ENCODE data around the gene GLI3.

The GLI3 gene

GRCh38 chr7:42175834-42176723 is 60.9 kb downstream of the GLI3 start:
- no peak for DNase-seq (ENCODE audit: low read depth in 2 of 2)

- DNase-seq (ENCODE audit: low read depth in 2 of 2), result no peak
Observed at GRCh38 chr7:42174391-42174912, 62.6 kb downstream of the GLI3 start.

GRCh38 chr7:42170724-42171123 is 66.3 kb downstream of the GLI3 start:
- DNase-seq (ENCODE audit: low read depth in 2 of 2), result no peak

GRCh38 chr7:42168512-42168911 is 68.5 kb downstream of the GLI3 start:
- DNase-seq (ENCODE audit: low read depth in 2 of 2), result no peak

- DNase-seq (ENCODE audit: low read depth in 2 of 2), result no peak
Observed at GRCh38 chr7:42167631-42168236, 69.3 kb downstream of the GLI3 start.

- DNase-seq (ENCODE audit: low read depth in 2 of 2), result no peak
Observed at GRCh38 chr7:42167206-42167605, 69.8 kb downstream of the GLI3 start.

- DNase-seq (ENCODE audit: low read depth in 2 of 2), result no peak
Observed at GRCh38 chr7:42164881-42165428, 72.1 kb downstream of the GLI3 start.

GRCh38 chr7:42162560-42163325 is 74.3 kb downstream of the GLI3 start:
- no peak for DNase-seq (ENCODE audit: low read depth in 2 of 2)

GRCh38 chr7:42161719-42162118 is 75.3 kb downstream of the GLI3 start:
- no peak for DNase-seq (ENCODE audit: low read depth in 2 of 2)

GRCh38 chr7:42161110-42161509 is 75.9 kb downstream of the GLI3 start:
- no peak for DNase-seq (ENCODE audit: low read depth in 2 of 2)

- no peak for DNase-seq (ENCODE audit: low read depth in 2 of 2)
Observed at GRCh38 chr7:42159130-42159529, 77.9 kb downstream of the GLI3 start.

GRCh38 chr7:42156967-42157721 is 79.9 kb downstream of the GLI3 start:
- DNase-seq (ENCODE audit: low read depth in 2 of 2), result no peak

GRCh38 chr7:42156291-42156865 is 80.6 kb downstream of the GLI3 start:
- no peak for DNase-seq (ENCODE audit: low read depth in 2 of 2)

- no peak for DNase-seq (ENCODE audit: low read depth in 2 of 2)
Observed at GRCh38 chr7:42155584-42156290, 81.3 kb downstream of the GLI3 start.

- no peak for DNase-seq (ENCODE audit: low read depth in 2 of 2)
Observed at GRCh38 chr7:42154173-42154572, 82.8 kb downstream of the GLI3 start.

GRCh38 chr7:42152329-42153205 is 84.4 kb downstream of the GLI3 start:
- no peak for DNase-seq (ENCODE audit: low read depth in 2 of 2)

- DNase-seq (ENCODE audit: low read depth in 2 of 2), result no peak
Observed at GRCh38 chr7:42151309-42151708, 85.7 kb downstream of the GLI3 start.

- no peak for DNase-seq (ENCODE audit: low read depth in 2 of 2)
Observed at GRCh38 chr7:42145539-42145938, 91.5 kb downstream of the GLI3 start.

GRCh38 chr7:42144604-42145003 is 92.4 kb downstream of the GLI3 start:
- no peak for DNase-seq (ENCODE audit: low read depth in 2 of 2)

Measured in stimulated activated CD4-positive, alpha-beta T cell treated with anti-CD3 and anti-CD28 coated beads, Interleukin-15, amount 100 ng/mL, for 48 hours (primary cell).